Activated naive CD4-positive, alpha-beta T cell treated with anti-CD3 and anti-CD28 coated beads for 36 hours (primary cell): ENCODE data around the gene AOAH. TPM values are rescaled to one million over a fixed set of nuclear protein-coding genes. Genes with fewer than 3 reads are reported as not detected.
"Not testable (repeated sequence)": the region's sequence is repeated elsewhere in the genome, so short reads cannot be mapped to it uniquely, and the experiment has no call there.

Experiments
- CTCF ChIA-PET: fragments of 350-600 bp; sonication (Branson Sonifier 250); formaldehyde crosslinking; loops from one replicate; lab custom pipeline; 2021; ENCODE audit warnings: antibody characterized with exemption; lab: Charles Lee
- DNase-seq: peaks from one replicate; pipeline ENCODE4 v3.0.0-alpha.2; 2020
- H3K27ac Mint-ChIP-seq: one replicate; pipeline ENCODE4 v1.8.0; 2021; ENCODE audit warnings: mild to moderate bottlenecking, mixed read lengths
- H3K27me3 Mint-ChIP-seq: one replicate; pipeline ENCODE4 v1.8.0; 2021; ENCODE audit warnings: low read depth, mixed read lengths
- H3K36me3 Mint-ChIP-seq: one replicate; pipeline ENCODE4 v1.8.0; 2021; ENCODE audit warnings: low read depth, mixed read lengths
- H3K4me1 Mint-ChIP-seq: one replicate; pipeline ENCODE4 v1.8.0; 2021; ENCODE audit warnings: low read depth, mixed read lengths
- H3K4me3 Mint-ChIP-seq: one replicate; pipeline ENCODE4 v1.8.0; 2021; ENCODE audit warnings: mild to moderate bottlenecking, moderate library complexity, mixed read lengths
- H3K9me3 Mint-ChIP-seq: one replicate; pipeline ENCODE4 v1.8.0; 2021; ENCODE audit warnings: mixed read lengths
- intact Hi-C: fragments of 100-400 bp; cut with micrococcal nuclease; formaldehyde crosslinking; loops from one replicate; pipeline ENCODE4 v1.15.1; 2023
- total RNA-seq, 2 experiments: library from RNA; stranded (reverse); gene quantifications; one replicate each; pipeline ENCODE4 v1.2.3, GENCODE V29; 2021

The AOAH gene
- total RNA-seq, 2 experiments from 2014 or later = 0.67 to 1.2 TPM

DNA sequence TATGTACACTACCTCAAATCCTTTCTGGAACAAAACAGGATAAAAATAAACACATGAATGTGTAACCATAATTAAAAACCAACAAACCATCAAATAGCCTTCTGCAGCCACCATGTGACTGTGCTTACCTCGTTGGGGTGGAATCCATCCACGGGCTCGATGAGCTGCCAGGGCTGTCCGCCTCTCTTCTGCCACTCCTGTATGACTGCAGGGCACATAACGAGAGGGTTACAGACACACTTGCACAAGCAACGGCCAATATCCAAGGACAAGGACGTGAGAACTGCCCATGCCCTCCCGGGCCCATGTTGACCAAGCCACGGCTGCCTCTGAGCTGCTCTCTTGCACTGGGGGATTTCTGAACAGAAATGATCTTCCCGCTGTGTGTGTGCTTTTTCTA lies 202.4 kb downstream of the AOAH start:
- DNase-seq = no peak
- H3K4me1 Mint-ChIP-seq = peaks cover 6% of the 10 kb centered on the region
- no peak overlapping the region for H3K4me3 Mint-ChIP-seq
- H3K27ac Mint-ChIP-seq = no peak overlapping the region
- H3K36me3 Mint-ChIP-seq = no peaks in the 10 kb centered on the region
- no peaks in the 10 kb centered on the region for H3K9me3 Mint-ChIP-seq
- no peaks in the 10 kb centered on the region for H3K27me3 Mint-ChIP-seq
- intact Hi-C loops = no loop called here
- CTCF ChIA-PET = interaction anchor here (1.3 kb wide), 1 partner anchor 31 kb away, joined by 3 read pairs; no protein-coding TSS in a partner anchor

- CTCF ChIA-PET = interaction anchor here (0.6 to 0.7 kb wide), 3 partner anchors 80 to 661 kb away, joined by 3 to 4 read pairs (median 3); no protein-coding TSS in a partner anchor
- no peak for DNase-seq
- H3K27ac Mint-ChIP-seq = no peak overlapping the region
- intact Hi-C loops = no loop called here
- no peak overlapping the region for H3K4me3 Mint-ChIP-seq
- no peaks in the 10 kb centered on the region for H3K27me3 Mint-ChIP-seq
- H3K9me3 Mint-ChIP-seq = no peaks in the 10 kb centered on the region
- H3K4me1 Mint-ChIP-seq = no peaks in the 10 kb centered on the region
- no peaks in the 10 kb centered on the region for H3K36me3 Mint-ChIP-seq
Measured at GRCh38 chr7:36521133-36521532, 203.2 kb downstream of the AOAH start.

- no peaks in the 10 kb centered on the region for H3K36me3 Mint-ChIP-seq
- no peaks in the 10 kb centered on the region for H3K9me3 Mint-ChIP-seq
- H3K27ac Mint-ChIP-seq = no peak overlapping the region
- no peaks in the 10 kb centered on the region for H3K4me1 Mint-ChIP-seq
- H3K4me3 Mint-ChIP-seq = no peak overlapping the region
- no peaks in the 10 kb centered on the region for H3K27me3 Mint-ChIP-seq
- DNase-seq = no peak
- intact Hi-C loops = no loop called here
- CTCF ChIA-PET = no interaction called here
Measured at GRCh38 chr7:36515847-36516246, 208.4 kb downstream of the AOAH start.

GRCh38 chr7:36514289-36515243 lies 209.7 kb downstream of the AOAH start:
- H3K27ac Mint-ChIP-seq = no peak overlapping the region
- CTCF ChIA-PET = interaction anchor here (0.6 kb wide), 1 partner anchor 539 kb away, joined by 3 read pairs; no protein-coding TSS in a partner anchor

DNA sequence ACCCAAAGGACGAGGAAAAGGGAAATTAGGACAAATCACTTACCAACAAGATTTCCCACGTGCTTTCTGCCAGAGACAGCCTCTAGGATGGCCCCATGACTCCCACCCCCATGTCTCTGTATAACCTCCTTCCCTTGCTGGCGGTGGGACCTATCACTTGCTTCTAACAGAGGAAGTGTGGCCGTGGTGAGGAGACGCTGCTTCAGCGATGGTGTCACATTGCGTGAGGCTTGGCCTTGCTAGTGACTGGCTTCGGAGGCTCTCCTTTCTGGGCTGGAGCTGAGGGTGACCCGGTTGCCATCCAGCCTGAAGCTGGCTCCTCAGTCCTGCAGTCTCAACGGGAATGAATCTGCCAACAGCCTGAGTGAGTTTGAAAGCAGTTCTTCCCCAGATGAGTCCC lies 210.9 kb downstream of the AOAH start:
- Mint-ChIP-seq H3K27me3 (no peaks in the 10 kb centered on the region), H3K4me3 (no peak overlapping the region), H3K36me3 (no peaks in the 10 kb centered on the region), H3K9me3 (no peaks in the 10 kb centered on the region), H3K27ac (no peak overlapping the region), H3K4me1 (no peaks in the 10 kb centered on the region)
- CTCF ChIA-PET = interaction anchor here (0.7 to 1.1 kb wide), 2 partner anchors 22 to 158 kb away, joined by 3 read pairs; no protein-coding TSS in a partner anchor
- DNase-seq = no peak
- intact Hi-C loops = no loop called here

More at GRCh38 chr7:36514289-36515243, 209.7 kb downstream of the AOAH start:
- Mint-ChIP-seq H3K4me3 (no peak overlapping the region), H3K36me3 (no peaks in the 10 kb centered on the region), H3K4me1 (no peaks in the 10 kb centered on the region), H3K9me3 (no peaks in the 10 kb centered on the region), H3K27me3 (no peaks in the 10 kb centered on the region)
- intact Hi-C loops = no loop called here
- no peak for DNase-seq

DNA sequence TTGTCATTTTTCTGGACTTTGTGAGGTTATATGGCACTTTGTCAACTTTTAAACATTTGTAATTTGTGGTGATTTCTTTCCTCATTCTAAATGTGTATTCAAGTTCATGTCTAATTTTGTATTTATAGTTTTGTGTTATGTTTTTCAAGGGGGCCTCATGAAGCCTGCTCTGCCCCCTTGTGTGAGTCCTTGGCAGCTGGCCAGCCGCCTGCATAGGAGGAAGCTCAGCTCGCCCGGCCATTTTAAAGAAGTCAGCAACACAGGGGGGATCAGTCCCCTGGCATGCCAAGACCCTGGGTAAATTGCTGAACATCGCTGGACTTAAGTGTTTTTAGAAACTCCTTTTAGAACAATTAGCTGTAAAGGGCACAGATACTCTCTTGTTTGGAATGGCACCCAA lies 211.7 kb downstream of the AOAH start:
- H3K9me3 Mint-ChIP-seq = no peaks in the 10 kb centered on the region
- H3K36me3 Mint-ChIP-seq = no peaks in the 10 kb centered on the region
- DNase-seq = no peak
- no peaks in the 10 kb centered on the region for H3K4me1 Mint-ChIP-seq
- CTCF ChIA-PET = interaction anchor here (0.7 to 1.1 kb wide), 2 partner anchors 21 to 159 kb away, joined by 3 read pairs; no protein-coding TSS in a partner anchor
- intact Hi-C loops = no loop called here
- H3K27ac Mint-ChIP-seq = no peak overlapping the region
- no peak overlapping the region for H3K4me3 Mint-ChIP-seq
- no peaks in the 10 kb centered on the region for H3K27me3 Mint-ChIP-seq

DNA sequence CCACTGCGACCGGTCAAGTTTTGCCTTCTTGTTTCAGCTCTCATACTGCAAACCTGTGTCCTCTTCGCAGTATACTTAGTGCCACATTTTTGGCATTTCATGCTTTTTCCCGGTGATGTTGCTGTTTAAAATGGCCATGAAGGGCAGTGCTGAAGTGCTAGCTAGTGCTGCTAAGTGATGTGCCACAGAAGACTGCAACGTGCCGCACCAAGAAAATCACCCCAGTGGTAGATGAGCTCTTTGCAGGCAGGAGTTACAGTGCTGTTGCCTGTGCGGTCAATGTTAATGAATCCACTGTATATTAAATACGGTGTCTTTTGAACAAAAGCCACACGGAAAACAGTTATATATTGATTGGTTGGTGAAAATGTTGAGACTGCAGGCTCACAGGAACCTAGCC lies 214.3 kb downstream of the AOAH start:
- intact Hi-C loops = no loop called here
- Mint-ChIP-seq H3K27ac (no peak overlapping the region), H3K9me3 (no peaks in the 10 kb centered on the region), H3K36me3 (no peaks in the 10 kb centered on the region), H3K27me3 (no peaks in the 10 kb centered on the region), H3K4me1 (no peaks in the 10 kb centered on the region), H3K4me3 (no peak overlapping the region)
- no peak for DNase-seq
- CTCF ChIA-PET = no interaction called here

DNA sequence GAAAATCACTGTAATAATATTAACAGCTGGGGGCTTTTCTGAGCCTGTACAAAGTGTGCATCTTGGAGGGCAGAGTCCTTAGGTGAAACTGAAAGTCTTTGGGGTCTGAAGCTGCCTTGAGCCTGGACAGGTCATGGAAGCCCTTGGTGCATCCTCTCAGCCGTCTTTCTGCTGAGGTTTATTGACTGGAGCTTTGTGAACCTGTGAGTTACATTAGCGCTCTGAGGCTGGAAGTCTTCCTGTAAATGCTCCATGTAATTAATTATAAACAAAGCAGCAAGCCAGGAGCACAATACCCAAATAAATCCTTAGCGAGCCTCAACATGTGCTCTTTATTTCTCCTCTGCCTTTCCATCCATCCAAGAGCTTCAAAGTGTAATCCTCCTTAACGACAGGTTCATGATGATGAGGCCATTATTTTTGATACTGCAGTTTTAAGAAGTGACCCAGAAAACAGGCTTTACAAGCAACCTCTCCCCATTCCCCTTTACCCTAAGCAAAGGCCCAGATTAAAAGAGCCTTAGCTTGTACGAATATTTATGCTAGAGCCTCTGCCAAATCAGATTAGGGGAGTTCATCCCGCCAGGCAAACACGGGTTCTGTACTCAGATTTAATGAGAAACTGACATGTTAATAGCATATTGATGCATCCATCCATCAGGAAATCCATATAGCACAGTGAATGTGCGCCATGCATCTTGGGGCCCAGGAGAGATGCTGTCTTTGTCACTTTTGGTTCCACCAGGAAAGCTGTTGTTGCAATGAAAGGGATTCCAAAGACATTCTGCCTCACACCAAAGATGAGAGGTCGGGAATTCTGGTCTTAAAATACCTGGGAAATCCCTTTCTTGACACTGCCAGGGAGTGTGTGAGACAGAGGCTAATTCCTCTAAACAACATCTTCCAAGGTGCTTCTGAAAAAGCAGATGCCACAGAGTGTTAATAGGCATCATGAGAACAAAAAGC lies 216.5 kb downstream of the AOAH start:
- Mint-ChIP-seq H3K4me1 (no peaks in the 10 kb centered on the region), H3K27ac (no peak overlapping the region), H3K27me3 (no peaks in the 10 kb centered on the region), H3K36me3 (no peaks in the 10 kb centered on the region), H3K4me3 (no peak overlapping the region), H3K9me3 (no peaks in the 10 kb centered on the region)
- DNase-seq = no peak
- CTCF ChIA-PET = interaction anchor here (0.7 kb wide), 1 partner anchor 24 kb away, joined by 3 read pairs; no protein-coding TSS in a partner anchor
- intact Hi-C loops = no loop called here

DNA sequence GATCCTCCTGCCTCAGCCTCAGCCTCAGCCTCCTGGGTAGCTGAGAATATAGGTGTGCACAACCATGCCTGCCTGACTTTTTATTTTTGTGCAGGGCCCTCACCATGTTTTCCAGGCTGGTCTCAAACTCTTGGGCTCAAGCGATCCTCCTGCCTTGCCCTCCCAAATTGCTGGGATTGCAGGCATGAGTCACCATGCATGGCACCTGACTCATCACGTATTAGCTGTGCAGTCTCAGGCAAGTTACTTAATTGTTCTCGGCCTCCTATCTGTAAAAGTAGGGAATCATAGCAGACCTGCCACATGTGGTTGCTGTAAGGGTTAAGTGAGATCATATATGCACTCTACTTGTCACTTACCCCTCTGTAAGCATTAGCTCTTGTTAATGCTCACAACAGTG lies 217.5 kb downstream of the AOAH start:
- no peak overlapping the region for H3K27ac Mint-ChIP-seq
- no peaks in the 10 kb centered on the region for H3K4me1 Mint-ChIP-seq
- DNase-seq = no peak
- H3K27me3 Mint-ChIP-seq = no peaks in the 10 kb centered on the region
- intact Hi-C loops = no loop called here
- no peaks in the 10 kb centered on the region for H3K36me3 Mint-ChIP-seq
- H3K4me3 Mint-ChIP-seq = no peak overlapping the region
- CTCF ChIA-PET = no interaction called here
- no peaks in the 10 kb centered on the region for H3K9me3 Mint-ChIP-seq

DNA sequence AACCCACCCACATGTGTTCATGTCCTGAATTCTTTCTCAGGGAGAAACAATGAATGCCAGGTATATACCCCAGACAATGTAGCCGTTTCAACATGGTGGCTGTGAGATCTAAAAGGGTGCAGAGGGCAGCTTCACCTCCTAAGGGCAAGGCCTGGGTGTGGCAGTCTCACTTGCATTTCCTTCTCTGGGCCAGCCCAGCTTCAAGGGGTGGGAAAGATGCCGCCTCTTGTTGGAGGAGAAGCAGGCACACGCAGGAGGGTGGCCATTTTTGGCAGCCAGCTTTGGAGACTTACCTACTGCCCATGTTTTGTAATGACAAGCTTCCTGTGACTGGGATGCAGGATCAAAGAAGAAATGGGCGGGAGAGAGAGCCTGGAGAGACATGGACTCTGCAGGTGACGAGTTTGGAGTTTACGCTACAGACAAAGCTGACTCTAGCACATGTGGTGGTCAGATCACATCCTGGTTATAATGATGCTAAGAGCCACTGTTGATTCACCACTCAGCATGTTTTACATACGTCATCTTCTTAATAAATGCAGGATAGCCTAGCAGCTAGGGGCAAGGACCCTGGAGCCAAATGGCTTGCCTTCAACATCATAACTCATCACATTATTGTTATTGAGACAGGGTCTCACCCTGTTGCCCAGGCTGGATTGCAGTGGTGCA lies 218.0 kb downstream of the AOAH start:
- CTCF ChIA-PET = no interaction called here
- no peaks in the 10 kb centered on the region for H3K27me3 Mint-ChIP-seq
- H3K27ac Mint-ChIP-seq = no peak overlapping the region
- DNase-seq = no peak
- intact Hi-C loops = no loop called here
- H3K36me3 Mint-ChIP-seq = no peaks in the 10 kb centered on the region
- H3K4me3 Mint-ChIP-seq = no peak overlapping the region
- H3K9me3 Mint-ChIP-seq = no peaks in the 10 kb centered on the region
- H3K4me1 Mint-ChIP-seq = no peaks in the 10 kb centered on the region

DNA sequence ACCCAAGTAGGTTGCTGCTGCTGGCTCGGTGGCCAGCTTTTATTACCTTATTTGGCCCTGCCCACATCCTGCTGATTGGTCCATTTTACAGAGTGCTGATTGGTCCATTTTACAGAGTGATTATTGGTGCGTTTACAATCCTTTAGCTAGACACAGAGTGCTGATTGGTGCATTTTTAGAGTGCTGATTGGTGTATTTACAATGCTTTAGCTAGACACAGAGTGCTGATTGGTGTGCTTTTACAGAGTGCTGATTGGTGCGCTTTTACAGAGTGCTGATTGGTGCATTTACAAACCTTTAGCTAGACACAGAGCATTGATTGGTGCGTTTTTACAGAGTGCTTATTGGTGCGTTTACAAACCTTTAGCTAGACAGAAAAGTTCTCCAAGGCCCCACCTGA lies 219.7 kb downstream of the AOAH start:
- CTCF ChIA-PET = interaction anchor here (1.5 kb wide), 1 partner anchor 17 kb away, joined by 4 read pairs; no protein-coding TSS in a partner anchor
- H3K36me3 Mint-ChIP-seq, H3K4me3 Mint-ChIP-seq, H3K27ac Mint-ChIP-seq, H3K27me3 Mint-ChIP-seq, DNase-seq, H3K4me1 Mint-ChIP-seq, intact Hi-C loops, H3K9me3 Mint-ChIP-seq: not testable (repeated sequence)
